Activated CD4-positive, alpha-beta T cell treated with anti-CD3 and anti-CD28 coated beads for 48 hours (primary cell): ENCODE results near the gene SPON1.
A peak's percentile ranks its signal among the peaks of the same experiment; 100 is the strongest.
"Not testable (repeated sequence)": the region's sequence is repeated elsewhere in the genome, so short reads cannot be mapped to it uniquely, and the experiment has no call there.

Experiments
- DNase-seq: peaks from one replicate; pipeline ENCODE4 v3.0.0-alpha.2; 2020

Gene SPON1

GRCh38 chr11:14090631-14091030 lies 128.1 kb downstream of the SPON1 start:
- not testable (repeated sequence) for DNase-seq

GRCh38 chr11:14093065-14093464 lies 130.5 kb downstream of the SPON1 start:
- no peak for DNase-seq

- no peak for DNase-seq
These were observed 132.0 kb downstream of the SPON1 start for GRCh38 chr11:14094481-14095037.

GRCh38 chr11:14095882-14096281 lies 133.4 kb downstream of the SPON1 start:
- no peak for DNase-seq

GRCh38 chr11:14096606-14097005 lies 134.1 kb downstream of the SPON1 start:
- no peak for DNase-seq

GRCh38 chr11:14101388-14101787 lies 138.9 kb downstream of the SPON1 start:
- no peak for DNase-seq

- DNase-seq: no peak
These were observed 140.2 kb downstream of the SPON1 start for GRCh38 chr11:14102766-14103165.

GRCh38 chr11:14105446-14105845 lies 142.9 kb downstream of the SPON1 start:
- DNase-seq: peak; percentile 29

- DNase-seq: no peak
These were observed 144.0 kb downstream of the SPON1 start for GRCh38 chr11:14106303-14107049.

- no peak for DNase-seq
These were observed 144.5 kb downstream of the SPON1 start for GRCh38 chr11:14107050-14107430.

- no peak for DNase-seq
These were observed 147.2 kb downstream of the SPON1 start for GRCh38 chr11:14109742-14110141.

GRCh38 chr11:14110629-14111028 lies 148.1 kb downstream of the SPON1 start:
- DNase-seq: no peak

GRCh38 chr11:14111496-14111895 lies 149.0 kb downstream of the SPON1 start:
- no peak for DNase-seq

GRCh38 chr11:14112721-14113120 lies 150.2 kb downstream of the SPON1 start:
- no peak for DNase-seq

GRCh38 chr11:14114269-14114668 lies 151.7 kb downstream of the SPON1 start:
- DNase-seq: no peak

- DNase-seq: no peak
These were observed 152.3 kb downstream of the SPON1 start for GRCh38 chr11:14114786-14115185.

- DNase-seq: no peak
These were observed 155.1 kb downstream of the SPON1 start for GRCh38 chr11:14117632-14118031.

GRCh38 chr11:14118072-14118471 lies 155.5 kb downstream of the SPON1 start:
- DNase-seq: no peak

GRCh38 chr11:14119357-14119756 lies 156.8 kb downstream of the SPON1 start:
- peak; percentile 43 for DNase-seq

- no peak for DNase-seq
These were observed 161.8 kb downstream of the SPON1 start for GRCh38 chr11:14124350-14124749.

GRCh38 chr11:14124886-14125285 lies 162.4 kb downstream of the SPON1 start:
- DNase-seq: no peak

- no peak for DNase-seq
These were observed 163.0 kb downstream of the SPON1 start for GRCh38 chr11:14125529-14125928.

- DNase-seq: no peak
These were observed 165.2 kb downstream of the SPON1 start for GRCh38 chr11:14127679-14128078.

GRCh38 chr11:14132312-14132711 lies 169.8 kb downstream of the SPON1 start:
- DNase-seq: no peak

- DNase-seq: no peak
These were observed 170.9 kb downstream of the SPON1 start for GRCh38 chr11:14133381-14133780.
